T follicular helper cell (primary cell): ENCODE measurements around the gene ADGRF1.
"Not testable (repeated sequence)": the region's sequence is repeated elsewhere in the genome, so short reads cannot be mapped to it uniquely, and the experiment has no call there.

Source experiments
- DNase-seq: peaks from one replicate; pipeline ENCODE4 v3.0.0-alpha.2; 2020; ENCODE audit warnings: low read depth

Gene ADGRF1

GRCh38 chr6:47022191-47022590 lies 19.9 kb downstream of the ADGRF1 start:
- no peak for DNase-seq

GRCh38 chr6:47019941-47020340 lies 22.2 kb downstream of the ADGRF1 start:
- no peak for DNase-seq

- no peak for DNase-seq
Measured at GRCh38 chr6:47016909-47017308, 25.2 kb downstream of the ADGRF1 start.

GRCh38 chr6:47016261-47016660 lies 25.9 kb downstream of the ADGRF1 start:
- DNase-seq, result no peak

- no peak for DNase-seq
Measured at GRCh38 chr6:47014401-47014800, 27.7 kb downstream of the ADGRF1 start.

- no peak for DNase-seq
Measured at GRCh38 chr6:47009583-47009982, 32.5 kb downstream of the ADGRF1 start.

GRCh38 chr6:47008397-47008763 lies 33.8 kb downstream of the ADGRF1 start:
- no peak for DNase-seq

GRCh38 chr6:47007657-47008396 lies 34.3 kb downstream of the ADGRF1 start:
- no peak for DNase-seq

- no peak for DNase-seq
Measured at GRCh38 chr6:47005486-47005885, 36.6 kb downstream of the ADGRF1 start.

GRCh38 chr6:47004463-47004862 lies 37.7 kb downstream of the ADGRF1 start:
- no peak for DNase-seq

- no peak for DNase-seq
Measured at GRCh38 chr6:47000842-47001241, 41.3 kb downstream of the ADGRF1 start.

GRCh38 chr6:46998436-46999017 lies 43.6 kb downstream of the ADGRF1 start:
- no peak for DNase-seq

- no peak for DNase-seq
Measured at GRCh38 chr6:46997646-46998045, 44.5 kb downstream of the ADGRF1 start.

GRCh38 chr6:46996860-46997641 lies 45.1 kb downstream of the ADGRF1 start:
- DNase-seq, result no peak

- no peak for DNase-seq
Measured at GRCh38 chr6:46994933-46995332, 47.2 kb downstream of the ADGRF1 start.

- no peak for DNase-seq
Measured at GRCh38 chr6:46993846-46994245, 48.3 kb downstream of the ADGRF1 start.

- DNase-seq, result not testable (repeated sequence)
Measured at GRCh38 chr6:46992391-46992790, 49.7 kb downstream of the ADGRF1 start.

- DNase-seq, result not testable (repeated sequence)
Measured at GRCh38 chr6:46990818-46991510, 51.2 kb downstream of the ADGRF1 start.

- no peak for DNase-seq
Measured at GRCh38 chr6:46990031-46990644, 52.0 kb downstream of the ADGRF1 start.

GRCh38 chr6:46989398-46989797 lies 52.7 kb downstream of the ADGRF1 start:
- DNase-seq, result no peak

- no peak for DNase-seq
Measured at GRCh38 chr6:46985943-46986342, 56.2 kb downstream of the ADGRF1 start.

GRCh38 chr6:46983007-46983411 lies 59.1 kb downstream of the ADGRF1 start:
- no peak for DNase-seq
